ENCODE results near the gene CD44.

CD44 gene

DNA sequence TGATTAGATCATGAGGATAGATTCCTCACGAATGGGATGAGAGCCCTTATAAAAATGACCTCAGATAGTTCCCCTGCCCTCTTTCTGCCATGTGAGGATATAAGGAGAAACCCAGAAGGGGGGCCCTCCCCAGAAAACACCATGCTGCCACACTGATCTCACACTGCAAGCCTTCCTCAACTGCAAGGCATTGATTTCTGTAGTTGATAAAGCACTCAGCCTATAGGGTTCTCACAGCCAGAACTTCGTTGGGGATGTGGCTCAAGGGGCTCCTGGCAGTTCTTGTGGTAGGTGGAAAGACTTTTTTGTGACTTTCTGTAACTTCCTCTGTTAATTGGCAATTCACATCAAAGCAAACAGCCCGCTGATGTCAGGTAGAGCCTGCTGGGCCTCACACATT, 108.9 kb downstream of the CD44 start:
- H3K27ac ChIP-seq (ENCODE audit: low read depth, low read length): peak overlapping the region; percentile 45
- no peaks in the 10 kb centered on the region for H3K36me3 ChIP-seq (ENCODE audit: control insufficient read depth in 5 of 5, insufficient read depth in 5 of 5, low read length in 5 of 5)
- H3K9me3 ChIP-seq (ENCODE audit: control insufficient read depth in 5 of 5, low read length in 5 of 5): no peaks in the 10 kb centered on the region
- no peak overlapping the region for H3K4me3 ChIP-seq (ENCODE audit: low read depth in 1 of 5, low read length in 5 of 5)
- peaks cover 0 to 6% (median 5%) of the 10 kb centered on the region in 5 donors for H3K4me1 ChIP-seq (ENCODE audit: control insufficient read depth in 5 of 5, insufficient read depth in 5 of 5, low read length in 5 of 5)
- peaks cover 0 to 2% (median 0%) of the 10 kb centered on the region in 5 donors for H3K27me3 ChIP-seq (ENCODE audit: control insufficient read depth in 5 of 5, insufficient read depth in 4 of 5, low read length in 5 of 5)
- no peak overlapping the region for H3K9ac ChIP-seq (ENCODE audit: low read length in 5 of 5)

DNA sequence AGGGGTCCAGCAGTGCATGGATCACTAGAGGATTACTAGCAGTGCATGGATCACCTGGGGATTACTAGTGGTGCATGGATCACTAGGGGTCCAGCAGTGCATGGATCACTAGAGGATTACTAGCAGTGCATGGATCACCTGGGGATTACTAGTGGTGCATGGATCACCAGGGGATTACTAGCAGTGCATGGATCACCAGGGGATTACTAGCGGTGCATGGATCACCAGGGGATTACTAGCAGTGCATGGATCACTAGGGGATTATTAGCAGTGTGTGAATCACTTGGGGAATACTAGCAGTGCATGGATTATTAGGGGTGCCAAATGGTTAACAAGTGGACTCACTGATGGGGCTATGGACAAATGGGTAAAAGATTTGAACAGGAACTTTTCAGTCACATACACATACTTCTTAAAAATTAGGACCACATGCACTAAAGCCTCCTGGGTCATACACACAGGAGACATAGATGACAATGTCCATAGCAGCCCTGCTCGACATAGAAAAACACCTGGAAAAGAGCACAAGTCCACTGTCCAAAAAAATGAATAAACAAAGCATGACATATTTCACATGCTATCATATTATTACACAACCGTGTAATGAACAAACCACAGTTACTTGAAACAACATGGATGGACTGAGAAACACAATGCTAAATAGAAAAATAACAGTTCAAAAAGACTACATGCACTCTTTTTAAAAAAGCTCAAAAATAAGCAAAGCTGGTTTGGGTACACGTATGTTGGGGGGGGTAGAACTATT, 109.8 kb downstream of the CD44 start:
- Histone ChIP-seq H3K9ac (ENCODE audit: low read length in 5 of 5) (no peak overlapping the region), H3K4me1 (ENCODE audit: control insufficient read depth in 5 of 5, insufficient read depth in 5 of 5, low read length in 5 of 5) (peaks cover 0 to 6% (median 5%) of the 10 kb centered on the region in 5 donors), H3K36me3 (ENCODE audit: control insufficient read depth in 5 of 5, insufficient read depth in 5 of 5, low read length in 5 of 5) (no peaks in the 10 kb centered on the region), H3K9me3 (ENCODE audit: control insufficient read depth in 5 of 5, low read length in 5 of 5) (no peaks in the 10 kb centered on the region), H3K27ac (ENCODE audit: low read depth, low read length) (no peak overlapping the region), H3K4me3 (ENCODE audit: low read depth in 1 of 5, low read length in 5 of 5) (no peak overlapping the region), H3K27me3 (ENCODE audit: control insufficient read depth in 5 of 5, insufficient read depth in 4 of 5, low read length in 5 of 5) (peaks cover 0 to 2% (median 0%) of the 10 kb centered on the region in 5 donors)

DNA sequence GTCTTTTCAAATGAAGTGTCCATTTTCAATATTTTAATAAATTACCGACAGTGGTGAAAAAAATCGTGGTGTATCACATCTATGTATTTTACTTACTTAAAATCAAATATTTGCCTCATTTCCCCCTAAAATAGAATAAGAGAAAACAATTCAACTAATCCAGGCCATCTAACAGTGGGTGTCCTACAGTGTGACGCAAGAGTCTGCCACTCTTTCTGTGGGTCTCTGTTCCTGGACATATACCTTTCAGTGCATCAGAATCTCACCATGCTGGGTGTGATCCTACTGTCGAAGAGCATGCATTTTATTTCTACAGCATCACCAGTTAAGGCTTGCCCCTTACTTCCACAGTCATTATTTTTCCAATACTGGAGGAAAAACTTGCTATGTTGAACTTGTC, 111.2 kb downstream of the CD44 start:
- H3K4me3 ChIP-seq (ENCODE audit: low read depth in 1 of 5, low read length in 5 of 5): no peak overlapping the region
- peaks cover 0 to 6% (median 5%) of the 10 kb centered on the region in 5 donors for H3K4me1 ChIP-seq (ENCODE audit: control insufficient read depth in 5 of 5, insufficient read depth in 5 of 5, low read length in 5 of 5)
- peaks cover 0 to 2% (median 0%) of the 10 kb centered on the region in 5 donors for H3K27me3 ChIP-seq (ENCODE audit: control insufficient read depth in 5 of 5, insufficient read depth in 4 of 5, low read length in 5 of 5)
- H3K9ac ChIP-seq (ENCODE audit: low read length in 5 of 5): no peak overlapping the region
- H3K9me3 ChIP-seq (ENCODE audit: control insufficient read depth in 5 of 5, low read length in 5 of 5): no peaks in the 10 kb centered on the region
- H3K36me3 ChIP-seq (ENCODE audit: control insufficient read depth in 5 of 5, insufficient read depth in 5 of 5, low read length in 5 of 5): no peaks in the 10 kb centered on the region
- H3K27ac ChIP-seq (ENCODE audit: low read depth, low read length): no peak overlapping the region

DNA sequence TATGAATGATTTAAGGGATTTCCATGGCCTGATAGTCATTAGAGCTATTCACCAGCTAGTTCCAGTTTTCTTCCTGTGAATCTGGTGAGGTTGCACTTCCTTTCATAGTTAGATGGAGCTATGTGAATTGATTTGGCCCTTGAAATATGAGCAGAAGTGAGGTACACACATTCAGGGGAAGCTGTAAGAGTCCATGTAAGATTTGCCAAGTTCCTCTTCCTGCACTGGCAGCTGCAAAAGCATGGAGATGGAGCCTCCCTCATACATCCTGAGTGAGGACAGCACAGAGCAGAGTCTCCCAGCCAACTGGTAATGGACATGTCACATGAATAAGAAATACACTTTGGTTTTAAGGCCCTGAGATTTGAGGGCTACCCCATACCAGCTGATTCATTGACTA, 111.7 kb downstream of the CD44 start:
- Histone ChIP-seq H3K27me3 (ENCODE audit: control insufficient read depth in 5 of 5, insufficient read depth in 4 of 5, low read length in 5 of 5) (peaks cover 0 to 2% (median 0%) of the 10 kb centered on the region in 5 donors), H3K4me3 (ENCODE audit: low read depth in 1 of 5, low read length in 5 of 5) (no peak overlapping the region), H3K4me1 (ENCODE audit: control insufficient read depth in 5 of 5, insufficient read depth in 5 of 5, low read length in 5 of 5) (peaks cover 0 to 6% (median 4%) of the 10 kb centered on the region in 5 donors), H3K36me3 (ENCODE audit: control insufficient read depth in 5 of 5, insufficient read depth in 5 of 5, low read length in 5 of 5) (no peaks in the 10 kb centered on the region), H3K9me3 (ENCODE audit: control insufficient read depth in 5 of 5, low read length in 5 of 5) (no peaks in the 10 kb centered on the region), H3K27ac (ENCODE audit: low read depth, low read length) (no peak overlapping the region), H3K9ac (ENCODE audit: low read length in 5 of 5) (no peak overlapping the region)

DNA sequence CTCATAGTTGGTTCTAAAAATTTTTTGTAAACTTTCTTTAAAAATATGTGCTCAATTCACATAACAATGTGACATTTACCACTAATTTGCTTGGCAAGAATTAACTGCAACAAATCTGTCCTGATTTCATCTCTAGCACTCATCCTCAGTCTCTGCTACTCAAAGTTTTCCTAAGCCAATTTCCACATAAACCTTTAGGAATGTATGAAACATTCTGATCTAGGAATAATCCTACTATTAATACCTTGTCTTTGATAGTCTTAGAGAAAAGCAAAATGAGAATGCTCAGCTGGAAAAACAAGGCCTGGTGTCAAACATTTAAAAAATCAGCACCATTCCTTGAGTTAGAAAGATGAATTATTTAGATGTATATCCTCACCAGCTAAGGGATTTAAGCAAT, 114.3 kb downstream of the CD44 start:
- no peaks in the 10 kb centered on the region for H3K36me3 ChIP-seq (ENCODE audit: control insufficient read depth in 5 of 5, insufficient read depth in 5 of 5, low read length in 5 of 5)
- H3K27ac ChIP-seq (ENCODE audit: low read depth, low read length): no peak overlapping the region
- no peaks in the 10 kb centered on the region for H3K9me3 ChIP-seq (ENCODE audit: control insufficient read depth in 5 of 5, low read length in 5 of 5)
- no peak overlapping the region for H3K4me3 ChIP-seq (ENCODE audit: low read depth in 1 of 5, low read length in 5 of 5)
- no peak overlapping the region for H3K9ac ChIP-seq (ENCODE audit: low read length in 5 of 5)
- no peaks in the 10 kb centered on the region for H3K4me1 ChIP-seq (ENCODE audit: control insufficient read depth in 5 of 5, insufficient read depth in 5 of 5, low read length in 5 of 5)
- no peaks in the 10 kb centered on the region for H3K27me3 ChIP-seq (ENCODE audit: control insufficient read depth in 5 of 5, insufficient read depth in 4 of 5, low read length in 5 of 5)

DNA sequence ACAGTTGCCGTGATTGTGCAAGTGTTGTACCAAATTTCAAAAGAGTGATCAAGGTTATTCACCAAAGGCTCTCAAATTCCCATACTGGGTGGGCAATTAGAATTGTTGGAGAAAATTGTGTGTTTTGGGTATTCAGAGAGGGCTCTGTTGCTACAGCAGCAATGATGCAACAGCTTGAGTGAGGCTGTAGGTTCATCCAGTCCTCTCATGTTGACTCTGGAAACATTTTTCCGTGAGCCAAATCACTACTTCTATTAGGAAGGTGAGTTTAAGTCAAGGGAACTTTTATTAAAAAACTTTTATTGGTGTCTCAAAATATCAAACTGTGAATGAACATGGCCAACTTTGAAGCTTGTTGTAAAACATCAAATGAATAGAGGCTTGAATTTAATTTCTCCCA, 116.5 kb downstream of the CD44 start:
- no peaks in the 10 kb centered on the region for H3K36me3 ChIP-seq (ENCODE audit: control insufficient read depth in 5 of 5, insufficient read depth in 5 of 5, low read length in 5 of 5)
- no peak overlapping the region for H3K27ac ChIP-seq (ENCODE audit: low read depth, low read length)
- no peaks in the 10 kb centered on the region for H3K4me1 ChIP-seq (ENCODE audit: control insufficient read depth in 5 of 5, insufficient read depth in 5 of 5, low read length in 5 of 5)
- no peak overlapping the region for H3K4me3 ChIP-seq (ENCODE audit: low read depth in 1 of 5, low read length in 5 of 5)
- H3K27me3 ChIP-seq (ENCODE audit: control insufficient read depth in 5 of 5, insufficient read depth in 4 of 5, low read length in 5 of 5): no peaks in the 10 kb centered on the region
- no peaks in the 10 kb centered on the region for H3K9me3 ChIP-seq (ENCODE audit: control insufficient read depth in 5 of 5, low read length in 5 of 5)
- H3K9ac ChIP-seq (ENCODE audit: low read length in 5 of 5): no peak overlapping the region

DNA sequence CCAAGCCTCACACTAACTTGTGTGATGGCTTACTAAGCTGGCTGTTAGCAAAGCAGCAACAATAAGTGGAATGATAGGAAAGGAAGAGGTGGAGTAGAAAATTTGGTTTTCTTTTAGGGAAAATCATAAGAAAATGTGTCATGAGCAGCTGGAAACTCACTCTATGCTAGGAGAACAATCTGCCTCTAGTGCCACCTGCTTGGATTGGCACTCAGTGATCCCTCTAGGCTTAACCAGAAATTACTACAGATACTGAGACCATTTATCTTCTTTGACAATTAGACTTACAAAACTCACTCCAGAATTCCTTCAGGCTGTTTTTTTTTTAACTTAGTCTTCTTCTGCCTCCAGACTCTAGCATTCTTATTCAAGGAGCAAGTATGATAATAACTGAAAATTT, 117.3 kb downstream of the CD44 start:
- no peaks in the 10 kb centered on the region for H3K36me3 ChIP-seq (ENCODE audit: control insufficient read depth in 5 of 5, insufficient read depth in 5 of 5, low read length in 5 of 5)
- no peaks in the 10 kb centered on the region for H3K4me1 ChIP-seq (ENCODE audit: control insufficient read depth in 5 of 5, insufficient read depth in 5 of 5, low read length in 5 of 5)
- H3K9me3 ChIP-seq (ENCODE audit: control insufficient read depth in 5 of 5, low read length in 5 of 5): no peaks in the 10 kb centered on the region
- no peak overlapping the region for H3K9ac ChIP-seq (ENCODE audit: low read length in 5 of 5)
- no peak overlapping the region for H3K4me3 ChIP-seq (ENCODE audit: low read depth in 1 of 5, low read length in 5 of 5)
- H3K27ac ChIP-seq (ENCODE audit: low read depth, low read length): no peak overlapping the region
- no peaks in the 10 kb centered on the region for H3K27me3 ChIP-seq (ENCODE audit: control insufficient read depth in 5 of 5, insufficient read depth in 4 of 5, low read length in 5 of 5)

DNA sequence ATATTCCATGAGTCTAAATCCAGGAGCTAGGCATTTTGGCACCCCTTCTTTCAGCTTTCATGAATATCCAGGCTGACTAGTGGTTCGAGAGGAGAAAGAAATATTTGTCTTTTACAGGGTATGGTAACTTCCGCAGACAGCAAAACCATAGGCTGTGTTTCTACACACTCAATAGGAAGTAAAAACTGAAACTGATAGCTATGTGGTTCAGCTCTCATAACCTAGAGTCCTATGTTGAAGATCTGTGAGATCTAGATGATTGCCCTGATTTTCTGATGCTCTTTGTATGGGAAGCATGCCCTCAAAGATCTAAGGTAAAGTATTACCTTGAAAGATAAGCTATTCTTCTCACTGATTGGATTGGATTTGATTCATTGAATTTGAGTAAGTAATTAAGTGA, 118.3 kb downstream of the CD44 start:
- no peaks in the 10 kb centered on the region for H3K27me3 ChIP-seq (ENCODE audit: control insufficient read depth in 5 of 5, insufficient read depth in 4 of 5, low read length in 5 of 5)
- no peak overlapping the region for H3K4me3 ChIP-seq (ENCODE audit: low read depth in 1 of 5, low read length in 5 of 5)
- H3K36me3 ChIP-seq (ENCODE audit: control insufficient read depth in 5 of 5, insufficient read depth in 5 of 5, low read length in 5 of 5): no peaks in the 10 kb centered on the region
- H3K9me3 ChIP-seq (ENCODE audit: control insufficient read depth in 5 of 5, low read length in 5 of 5): no peaks in the 10 kb centered on the region
- H3K9ac ChIP-seq (ENCODE audit: low read length in 5 of 5): no peak overlapping the region
- no peak overlapping the region for H3K27ac ChIP-seq (ENCODE audit: low read depth, low read length)
- no peaks in the 10 kb centered on the region for H3K4me1 ChIP-seq (ENCODE audit: control insufficient read depth in 5 of 5, insufficient read depth in 5 of 5, low read length in 5 of 5)

DNA sequence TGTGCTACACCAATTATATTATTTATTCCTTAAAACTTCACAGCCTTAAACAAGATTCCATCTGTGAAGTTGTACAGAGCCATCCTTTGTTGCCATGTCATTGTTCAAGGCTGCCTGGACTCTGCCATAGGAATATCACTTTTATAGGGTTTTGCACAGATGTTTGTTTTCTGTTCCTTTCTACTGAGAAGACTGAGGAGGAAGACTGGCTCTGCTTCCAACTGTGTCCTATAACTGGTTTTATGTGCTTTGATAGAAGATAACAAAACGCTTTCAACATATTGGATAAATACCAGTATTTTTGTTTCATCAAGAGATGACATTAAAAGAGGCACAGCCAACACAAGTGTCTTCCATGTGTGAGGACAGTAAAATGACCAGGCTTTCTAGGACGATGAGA, 120.6 kb downstream of the CD44 start:
- Histone ChIP-seq H3K4me1 (ENCODE audit: control insufficient read depth in 5 of 5, insufficient read depth in 5 of 5, low read length in 5 of 5) (no peaks in the 10 kb centered on the region), H3K27ac (ENCODE audit: low read depth, low read length) (no peak overlapping the region), H3K9ac (ENCODE audit: low read length in 5 of 5) (no peak overlapping the region), H3K9me3 (ENCODE audit: control insufficient read depth in 5 of 5, low read length in 5 of 5) (no peaks in the 10 kb centered on the region), H3K27me3 (ENCODE audit: control insufficient read depth in 5 of 5, insufficient read depth in 4 of 5, low read length in 5 of 5) (no peaks in the 10 kb centered on the region), H3K4me3 (ENCODE audit: low read depth in 1 of 5, low read length in 5 of 5) (no peak overlapping the region), H3K36me3 (ENCODE audit: control insufficient read depth in 5 of 5, insufficient read depth in 5 of 5, low read length in 5 of 5) (no peaks in the 10 kb centered on the region)

DNA sequence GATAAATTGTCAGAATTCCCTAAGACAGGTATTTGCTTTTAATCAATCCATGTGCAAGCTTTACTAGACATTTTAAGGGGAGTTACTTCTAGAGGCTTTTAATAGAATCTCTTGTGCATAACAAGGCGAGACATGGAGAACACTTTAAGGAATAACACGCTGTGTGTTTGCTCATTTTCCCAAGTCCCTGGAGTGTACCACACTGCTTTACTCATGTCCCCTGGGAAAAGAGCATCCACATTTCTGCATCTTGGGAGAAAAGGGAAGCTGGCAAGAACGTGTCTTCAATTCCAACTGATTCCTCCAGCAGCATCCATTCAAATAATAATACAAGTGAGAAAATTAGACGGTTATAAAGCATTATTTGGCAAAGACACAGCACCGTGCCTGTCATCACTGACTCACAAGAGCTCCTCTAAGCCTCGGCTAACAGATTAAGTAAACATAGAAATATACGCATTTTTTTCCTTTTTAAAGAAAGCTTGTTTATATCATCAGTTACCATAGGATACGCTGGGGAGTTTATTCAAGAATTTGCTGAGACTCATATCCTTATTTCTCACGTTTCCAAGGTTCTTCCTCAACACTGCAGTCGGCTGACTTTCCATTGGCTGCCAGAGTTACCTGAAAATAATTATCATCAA, 121.5 kb downstream of the CD44 start:
- Histone ChIP-seq H3K36me3 (ENCODE audit: control insufficient read depth in 5 of 5, insufficient read depth in 5 of 5, low read length in 5 of 5) (no peaks in the 10 kb centered on the region), H3K4me3 (ENCODE audit: low read depth in 1 of 5, low read length in 5 of 5) (no peak overlapping the region), H3K27ac (ENCODE audit: low read depth, low read length) (no peak overlapping the region), H3K9ac (ENCODE audit: low read length in 5 of 5) (no peak overlapping the region), H3K4me1 (ENCODE audit: control insufficient read depth in 5 of 5, insufficient read depth in 5 of 5, low read length in 5 of 5) (no peaks in the 10 kb centered on the region), H3K27me3 (ENCODE audit: control insufficient read depth in 5 of 5, insufficient read depth in 4 of 5, low read length in 5 of 5) (no peaks in the 10 kb centered on the region), H3K9me3 (ENCODE audit: control insufficient read depth in 5 of 5, low read length in 5 of 5) (no peaks in the 10 kb centered on the region)

Data from subcutaneous abdominal adipose tissue (tissue), 5 donors.